Putamen (tissue), 1 donor: ENCODE measurements around the gene RIPK4.
"Not testable (repeated sequence)": the region's sequence is repeated elsewhere in the genome, so short reads cannot be mapped to it uniquely, and the experiment has no call there.

Experiments used
- DNase-seq: peaks from one replicate; pipeline ENCODE4 v3.0.0-alpha.2; 2016; ENCODE audit warnings: low spot score

Gene RIPK4

GRCh38 chr21:41737651-41738324 is 29.1 kb downstream of the RIPK4 start:
- DNase-seq: no peak

GRCh38 chr21:41736423-41736822 is 30.4 kb downstream of the RIPK4 start:
- DNase-seq: no peak

- DNase-seq: no peak
Observed at GRCh38 chr21:41733951-41734689, 32.7 kb downstream of the RIPK4 start.

GRCh38 chr21:41731081-41731480 is 35.8 kb downstream of the RIPK4 start:
- no peak for DNase-seq

GRCh38 chr21:41730367-41730765 is 36.5 kb downstream of the RIPK4 start:
- DNase-seq: no peak

- no peak for DNase-seq
Observed at GRCh38 chr21:41729701-41730366, 37.0 kb downstream of the RIPK4 start.

- no peak for DNase-seq
Observed at GRCh38 chr21:41727784-41728763, 38.8 kb downstream of the RIPK4 start.

- no peak for DNase-seq
Observed at GRCh38 chr21:41726970-41727783, 39.7 kb downstream of the RIPK4 start.

- DNase-seq: no peak
Observed at GRCh38 chr21:41726630-41726969, 40.3 kb downstream of the RIPK4 start.

GRCh38 chr21:41726058-41726558 is 40.7 kb downstream of the RIPK4 start:
- no peak for DNase-seq

- no peak for DNase-seq
Observed at GRCh38 chr21:41725421-41726031, 41.3 kb downstream of the RIPK4 start.

- not testable (repeated sequence) for DNase-seq
Observed at GRCh38 chr21:41723835-41724234, 43.0 kb downstream of the RIPK4 start.

GRCh38 chr21:41722052-41723018 is 44.5 kb downstream of the RIPK4 start:
- no peak for DNase-seq

GRCh38 chr21:41720250-41720649 is 46.6 kb downstream of the RIPK4 start:
- DNase-seq: no peak

- DNase-seq: no peak
Observed at GRCh38 chr21:41719691-41720090, 47.2 kb downstream of the RIPK4 start.

- no peak for DNase-seq
Observed at GRCh38 chr21:41717573-41718330, 49.1 kb downstream of the RIPK4 start.

- no peak for DNase-seq
Observed at GRCh38 chr21:41716751-41717150, 50.1 kb downstream of the RIPK4 start.

- no peak for DNase-seq
Observed at GRCh38 chr21:41715649-41716281, 51.1 kb downstream of the RIPK4 start.
